Testis (tissue), 2 donors: ENCODE data around the gene P2RY6.

Source experiments
- CTCF ChIP-seq, 3 experiments: fragments of 450-650 bp in 2 of 3; fragments of 200-600 bp in 1 of 3; sonication (generic) in 1 of 3; IDR thresholded peaks; one replicate each; pipeline ENCODE4 v1.5.1; 2016 to 2019; ENCODE audit warnings: antibody characterized with exemption in 3 of 3, mild to moderate bottlenecking in 2 of 3, moderate library complexity in 1 of 3
- POLR2A ChIP-seq: fragments of 450-650 bp; IDR thresholded peaks from one replicate; pipeline ENCODE4 v1.6.1; 2017; ENCODE audit warnings: antibody characterized with exemption, mild to moderate bottlenecking, moderate library complexity

DNA sequence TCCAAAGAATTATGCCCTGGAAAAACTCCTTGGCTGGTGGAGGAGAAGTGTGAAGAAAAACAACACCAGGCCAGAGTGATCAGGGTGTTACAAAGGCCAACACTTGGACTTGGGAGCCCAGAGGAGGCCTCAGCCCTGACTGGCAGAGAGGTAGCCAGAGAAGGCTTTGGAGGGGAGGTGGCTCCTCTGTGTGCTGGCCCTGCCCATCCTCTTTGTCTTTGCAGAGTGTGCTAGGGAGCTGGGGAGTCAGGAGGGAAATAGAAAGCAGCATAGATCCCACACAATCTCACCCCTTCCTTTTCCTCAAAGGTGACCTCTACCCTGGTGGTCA is 12.0 kb upstream of the P2RY6 start:
- TF ChIP-seq CTCF (IDR thresholded peaks at IDR 0.05): no peak
- no peak for TF ChIP-seq POLR2A
